ENCODE data around the gene ATP5F1D.
"Not testable (repeated sequence)": the region's sequence is repeated elsewhere in the genome, so short reads cannot be mapped to it uniquely, and the experiment has no call there.

ATP5F1D gene

DNA sequence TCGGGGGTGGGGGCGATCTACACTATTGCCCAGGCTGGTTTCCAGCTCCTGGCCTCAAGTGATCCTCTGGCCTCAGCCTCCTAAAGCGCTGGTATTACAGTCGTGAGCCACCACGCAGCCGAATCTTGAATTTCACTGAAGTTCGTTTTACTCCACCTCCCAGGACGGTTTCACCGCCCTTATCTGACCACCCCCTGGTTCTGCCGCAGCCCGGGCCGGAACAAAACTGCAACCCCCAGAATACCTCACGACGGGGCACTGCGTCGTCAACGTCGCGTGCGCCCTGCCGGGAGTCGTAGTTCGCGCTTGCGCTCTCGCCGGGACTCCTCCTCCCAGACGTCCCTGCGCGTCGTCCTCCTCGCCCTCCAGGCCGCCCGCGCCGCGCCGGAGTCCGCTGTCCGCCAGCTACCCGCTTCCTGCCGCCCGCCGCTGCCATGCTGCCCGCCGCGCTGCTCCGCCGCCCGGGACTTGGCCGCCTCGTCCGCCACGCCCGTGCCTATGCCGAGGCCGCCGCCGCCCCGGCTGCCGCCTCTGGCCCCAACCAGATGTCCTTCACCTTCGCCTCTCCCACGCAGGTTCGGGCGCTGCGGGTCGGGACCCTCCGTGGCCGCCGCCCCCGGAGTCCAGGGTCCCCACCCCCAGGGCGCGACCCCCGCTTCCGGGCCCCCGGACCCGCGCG is at the start of gene ATP5F1D:
TSS of gene ATP5F1D (plus strand) at position 335 of the 679 bp plus-strand sequence. CDS start at position 435, 100 bp downstream.
- FAIRE-seq (peak; percentile 91), DNase-seq (ENCODE audit: insufficient read length, low spot score) (peak; percentile 95)

GRCh38 chr19:1199531-1199930 is 42.0 kb upstream of the ATP5F1D start:
- FAIRE-seq (no peak), DNase-seq (ENCODE audit: insufficient read length, low spot score) (no peak)

DNA sequence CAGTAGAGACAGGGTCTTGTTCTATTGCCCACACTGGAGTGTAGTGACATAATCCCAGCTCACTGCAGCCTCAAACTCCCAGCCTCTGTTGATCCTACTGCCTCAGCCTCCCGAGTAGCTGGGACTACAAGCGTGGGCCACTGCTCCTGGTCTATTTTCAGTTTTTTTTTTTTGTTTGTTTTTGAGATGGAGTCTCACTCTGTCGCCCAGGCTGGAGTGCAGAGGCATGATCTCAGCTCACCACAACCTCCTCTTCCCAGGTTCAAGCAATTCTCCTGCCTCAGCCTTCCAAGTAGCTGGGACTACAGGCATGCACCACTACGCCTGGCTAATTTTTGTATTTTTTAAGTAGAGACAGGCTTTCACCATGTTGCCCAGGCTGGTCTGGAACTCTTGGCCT is 40.9 kb upstream of the ATP5F1D start:
- not testable (repeated sequence) for FAIRE-seq; DNase-seq (ENCODE audit: insufficient read length, low spot score)

- peak; percentile 97 for DNase-seq (ENCODE audit: insufficient read length, low spot score)
- FAIRE-seq: peak; percentile 91
These were observed 36.1 kb upstream of the ATP5F1D start, which contains the start of gene STK11 for GRCh38 chr19:1205114-1206099. STK11 (plus strand) TSS chr19:1205778; CDS start chr19:1206914, 1,136 bp downstream.

DNA sequence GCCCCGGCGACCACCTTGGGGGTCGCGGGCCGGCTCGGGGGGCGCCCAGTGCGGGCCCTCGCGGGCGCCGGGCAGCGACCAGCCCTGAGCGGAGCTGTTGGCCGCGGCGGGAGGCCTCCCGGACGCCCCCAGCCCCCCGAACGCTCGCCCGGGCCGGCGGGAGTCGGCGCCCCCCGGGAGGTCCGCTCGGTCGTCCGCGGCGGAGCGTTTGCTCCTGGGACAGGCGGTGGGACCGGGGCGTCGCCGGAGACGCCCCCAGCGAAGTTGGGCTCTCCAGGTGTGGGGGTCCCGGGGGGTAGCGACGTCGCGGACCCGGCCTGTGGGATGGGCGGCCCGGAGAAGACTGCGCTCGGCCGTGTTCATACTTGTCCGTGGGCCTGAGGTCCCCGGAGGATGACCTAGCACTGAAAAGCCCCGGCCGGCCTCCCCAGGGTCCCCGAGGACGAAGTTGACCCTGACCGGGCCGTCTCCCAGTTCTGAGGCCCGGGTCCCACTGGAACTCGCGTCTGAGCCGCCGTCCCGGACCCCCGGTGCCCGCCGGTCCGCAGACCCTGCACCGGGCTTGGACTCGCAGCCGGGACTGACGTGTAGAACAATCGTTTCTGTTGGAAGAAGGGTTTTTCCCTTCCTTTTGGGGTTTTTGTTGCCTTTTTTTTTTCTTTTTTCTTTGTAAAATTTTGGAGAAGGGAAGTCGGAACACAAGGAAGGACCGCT is 35.2 kb upstream of the ATP5F1D start:
- DNase-seq (ENCODE audit: insufficient read length, low spot score): no peak

DNA sequence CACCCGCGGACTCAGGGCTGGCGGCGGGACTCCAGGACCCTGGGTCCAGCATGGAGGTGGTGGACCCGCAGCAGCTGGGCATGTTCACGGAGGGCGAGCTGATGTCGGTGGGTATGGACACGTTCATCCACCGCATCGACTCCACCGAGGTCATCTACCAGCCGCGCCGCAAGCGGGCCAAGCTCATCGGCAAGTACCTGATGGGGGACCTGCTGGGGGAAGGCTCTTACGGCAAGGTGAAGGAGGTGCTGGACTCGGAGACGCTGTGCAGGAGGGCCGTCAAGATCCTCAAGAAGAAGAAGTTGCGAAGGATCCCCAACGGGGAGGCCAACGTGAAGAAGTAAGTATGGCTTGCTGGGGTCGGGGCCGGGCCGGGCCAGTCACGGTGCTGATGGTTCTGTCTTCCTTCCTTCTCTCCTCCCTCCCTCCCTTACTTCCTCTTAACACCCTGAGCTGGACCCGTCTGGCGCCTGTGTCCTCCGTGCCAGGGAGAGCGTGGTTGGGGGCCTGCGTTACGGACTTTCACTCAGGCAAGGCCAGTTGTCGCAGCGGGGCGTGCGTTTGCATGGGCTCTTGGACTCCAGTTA is 34.6 kb upstream of the ATP5F1D start:
- FAIRE-seq (no peak), DNase-seq (ENCODE audit: insufficient read length, low spot score) (no peak)

More for the DNA sequence above, 35.2 kb upstream of the ATP5F1D start:
- no peak for FAIRE-seq

- not testable (repeated sequence) for FAIRE-seq; DNase-seq (ENCODE audit: insufficient read length, low spot score)
These were observed 32.7 kb upstream of the ATP5F1D start for GRCh38 chr19:1208830-1209229.

GRCh38 chr19:1210227-1210538 is 31.4 kb upstream of the ATP5F1D start:
- FAIRE-seq (no peak), DNase-seq (ENCODE audit: insufficient read length, low spot score) (no peak)

DNA sequence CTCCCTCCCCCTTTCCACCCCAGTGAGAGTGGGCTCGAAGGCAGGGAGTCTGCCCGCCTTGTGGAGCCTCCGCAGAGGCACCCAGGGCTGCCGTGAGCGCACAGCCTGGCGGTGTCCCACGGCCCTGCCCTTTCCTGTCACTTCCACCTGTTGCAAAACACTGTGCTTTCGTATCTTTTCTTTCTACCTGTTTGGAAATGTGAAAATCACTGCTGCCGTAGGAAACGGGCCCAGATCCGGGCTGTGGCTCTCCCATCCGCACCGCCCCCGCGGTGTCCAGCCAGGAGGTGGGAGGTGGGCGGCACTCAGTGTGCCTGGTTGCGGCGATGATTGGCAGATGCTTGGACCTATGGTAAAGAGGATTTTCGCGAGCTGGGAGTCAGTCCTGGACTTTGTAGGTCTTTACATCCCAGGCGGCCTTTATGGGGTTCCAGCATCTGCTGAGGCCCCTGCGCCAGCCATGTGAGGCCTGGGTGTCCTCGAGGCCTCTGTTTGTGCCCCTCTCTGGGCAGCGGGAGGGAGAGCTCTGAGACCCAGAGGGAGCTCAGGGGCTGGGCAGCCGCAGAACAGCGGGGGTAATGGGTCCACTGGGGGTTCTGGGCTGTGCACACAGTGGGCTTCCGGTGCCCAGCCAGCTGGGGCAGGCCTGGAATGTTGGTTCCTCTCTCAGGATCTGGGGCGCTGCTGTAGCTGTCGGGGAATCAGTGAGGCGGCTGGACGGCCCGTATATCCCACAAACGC is 29.9 kb upstream of the ATP5F1D start:
- FAIRE-seq (no peak), DNase-seq (ENCODE audit: insufficient read length, low spot score) (no peak)

GRCh38 chr19:1213391-1214286 is 27.9 kb upstream of the ATP5F1D start:
- DNase-seq (ENCODE audit: insufficient read length, low spot score) (no peak), FAIRE-seq (no peak)

GRCh38 chr19:1214299-1214861 is 27.2 kb upstream of the ATP5F1D start:
- FAIRE-seq (no peak), DNase-seq (ENCODE audit: insufficient read length, low spot score) (no peak)

GRCh38 chr19:1214862-1215731 is 26.5 kb upstream of the ATP5F1D start:
- FAIRE-seq (no peak), DNase-seq (ENCODE audit: insufficient read length, low spot score) (no peak)

DNA sequence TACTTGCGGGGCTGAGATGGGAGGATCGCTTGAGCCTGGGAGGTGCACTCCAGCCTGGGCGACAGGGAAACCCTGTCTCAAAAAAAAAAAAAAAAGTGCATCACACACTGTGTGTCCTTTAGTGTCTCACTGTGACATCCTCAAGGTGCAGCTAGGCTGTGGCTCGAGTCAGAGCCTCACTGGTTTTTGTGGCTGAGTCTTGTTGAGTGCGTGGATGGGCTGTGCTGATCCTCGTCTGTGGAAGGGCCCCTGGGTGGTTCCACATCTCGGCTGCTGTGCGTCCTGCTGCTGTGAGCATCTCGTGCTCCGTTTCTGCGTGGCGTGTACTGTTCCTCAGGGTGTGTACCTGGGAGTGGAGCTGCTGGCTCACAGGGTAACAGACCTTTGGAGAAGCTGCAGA is 24.8 kb upstream of the ATP5F1D start:
- FAIRE-seq (no peak), DNase-seq (ENCODE audit: insufficient read length, low spot score) (no peak)

DNA sequence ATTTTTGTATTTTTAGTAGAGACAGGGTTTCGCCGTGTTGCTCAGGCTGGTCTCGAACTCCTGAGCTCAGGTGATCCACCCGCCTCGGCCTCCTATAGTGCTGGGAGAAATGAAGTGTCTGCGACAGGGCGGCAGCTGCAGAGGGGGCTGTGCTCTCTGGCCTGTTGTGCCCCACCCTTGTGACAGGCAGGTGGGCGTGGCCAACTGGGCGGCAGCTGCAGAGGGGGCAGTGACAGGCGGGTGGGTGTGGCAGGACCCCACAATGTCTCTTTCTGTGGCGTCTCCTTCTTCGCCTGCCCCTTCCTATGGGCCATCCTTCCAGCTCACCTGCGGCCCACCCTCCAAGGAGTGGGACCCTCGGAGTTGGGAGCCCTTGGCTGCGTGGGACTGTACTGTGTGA is 24.2 kb upstream of the ATP5F1D start:
- DNase-seq (ENCODE audit: insufficient read length, low spot score) (no peak), FAIRE-seq (no peak)

DNA sequence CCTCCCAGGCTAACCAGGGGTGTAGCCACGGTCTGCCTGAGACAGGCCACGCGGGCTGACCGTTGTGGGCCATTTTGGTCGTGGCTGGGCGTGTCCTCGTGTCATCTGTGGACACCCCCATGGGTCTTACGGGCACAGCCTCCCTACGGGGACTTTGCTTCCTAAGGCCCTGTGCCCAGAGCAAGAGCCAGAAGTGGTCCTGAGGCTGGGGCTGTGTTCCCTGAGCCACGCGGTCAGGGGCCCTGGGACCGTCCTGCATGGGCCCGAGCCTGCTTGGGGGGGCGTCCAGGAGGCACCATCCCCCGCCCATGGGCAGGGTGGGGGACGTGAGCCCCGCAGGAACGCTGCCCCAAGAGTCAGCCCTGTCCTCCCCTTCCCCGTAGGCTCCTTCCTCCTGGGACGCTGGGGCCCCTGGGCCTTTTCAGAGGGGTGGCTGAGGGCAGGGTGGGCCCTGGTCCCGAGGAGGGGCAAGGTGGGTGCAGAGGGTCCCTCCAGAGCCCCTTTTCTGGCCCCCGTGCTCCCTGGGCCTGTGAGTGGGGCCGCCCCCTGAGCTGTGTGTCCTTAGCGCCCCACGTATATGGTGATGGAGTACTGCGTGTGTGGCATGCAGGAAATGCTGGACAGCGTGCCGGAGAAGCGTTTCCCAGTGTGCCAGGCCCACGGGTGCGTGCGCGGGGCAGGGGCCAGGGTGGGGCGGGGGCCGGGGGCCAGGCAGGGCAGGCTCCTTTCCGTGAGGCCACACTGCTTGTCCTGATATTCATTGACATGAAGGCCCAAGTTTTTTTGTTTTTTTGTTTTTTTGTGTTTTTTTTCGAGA is 22.6 kb upstream of the ATP5F1D start:
- no peak for DNase-seq (ENCODE audit: insufficient read length, low spot score)
- FAIRE-seq: no peak

- FAIRE-seq: no peak
- DNase-seq (ENCODE audit: insufficient read length, low spot score): no peak
These were observed 21.6 kb upstream of the ATP5F1D start for GRCh38 chr19:1219786-1220476.
